HG03039 (cell line): Measurements from ENCODE around the gene MLN.

Experiments used
- ATAC-seq: cut with Tn5 transposase; IDR thresholded peaks from one replicate; pipeline ENCODE4 v1.9.1; 2021; ENCODE audit warnings: mild to moderate bottlenecking, moderate library complexity; ENCODE audit not compliant: unreplicated experiment

The MLN gene

DNA sequence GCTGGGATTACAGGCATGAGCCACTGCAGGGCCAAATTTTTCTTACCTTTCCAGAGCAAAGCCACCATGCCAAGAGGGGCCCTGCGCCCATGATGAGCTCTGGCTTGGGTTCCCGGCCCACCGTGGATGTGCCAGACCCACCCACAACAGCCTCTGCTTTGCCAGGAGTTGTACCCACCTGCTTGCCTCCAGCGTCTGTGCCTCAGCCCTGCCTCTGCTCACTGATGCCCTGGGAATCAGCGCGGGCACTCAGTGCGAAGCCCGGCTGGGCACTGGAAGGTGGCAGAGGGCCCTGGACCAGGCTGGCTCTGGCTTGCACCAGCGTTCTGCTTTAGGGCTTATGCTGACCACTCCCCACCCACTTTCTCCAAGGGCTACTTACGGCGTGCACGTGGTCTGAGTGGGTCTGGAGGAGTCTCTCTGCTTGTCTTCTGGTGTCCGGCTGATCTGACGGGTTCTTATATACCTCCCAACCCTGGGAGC, at the start of gene MLN:
TSS of gene MLN (minus strand) at position 433 of the 483 bp plus-strand sequence. CDS start 2,840 bp downstream, outside the sequence.
- ATAC-seq: no peak

GRCh38 chr6:33853026-33853425, 49.2 kb upstream of the MLN start:
- ATAC-seq: no peak

- no peak for ATAC-seq
Measured at GRCh38 chr6:33851959-33852358, 48.2 kb upstream of the MLN start.

DNA sequence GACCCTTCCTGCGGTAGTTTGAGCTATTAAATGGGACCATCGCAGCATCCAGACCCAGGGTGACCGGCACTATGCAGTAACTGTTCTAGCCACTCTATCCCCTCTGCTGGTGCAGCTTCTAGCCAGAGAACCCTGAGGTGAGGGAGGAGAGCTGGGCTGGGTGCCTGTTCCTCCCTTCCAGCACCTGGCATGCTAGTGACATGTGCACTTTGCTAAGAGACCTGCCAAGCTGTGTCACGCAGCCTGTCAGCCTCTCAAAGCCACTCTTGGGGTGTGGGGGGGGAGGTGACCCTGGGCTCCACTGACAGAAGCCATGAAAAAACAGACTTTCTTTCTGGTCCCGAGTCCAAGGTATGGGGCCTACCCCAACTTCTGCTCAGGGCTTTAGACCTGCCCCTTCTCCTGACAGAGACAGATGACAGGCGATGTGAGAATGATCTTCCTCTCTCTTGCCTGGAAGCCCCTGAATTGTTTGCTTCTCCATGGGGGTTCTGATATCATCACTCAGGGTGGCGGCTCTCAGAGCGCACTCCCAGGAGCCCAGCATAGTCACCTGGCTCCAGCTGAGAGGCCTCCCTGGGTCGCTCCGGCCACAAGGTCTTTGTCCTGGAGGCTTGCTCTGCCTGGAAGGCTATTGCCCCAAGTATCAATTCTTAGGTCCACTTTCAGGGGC, 47.2 kb upstream of the MLN start:
- ATAC-seq: no peak

- ATAC-seq: no peak
Measured at GRCh38 chr6:33850296-33850695, 46.5 kb upstream of the MLN start.

- ATAC-seq: no peak
Measured at GRCh38 chr6:33849500-33850075, 45.8 kb upstream of the MLN start.

DNA sequence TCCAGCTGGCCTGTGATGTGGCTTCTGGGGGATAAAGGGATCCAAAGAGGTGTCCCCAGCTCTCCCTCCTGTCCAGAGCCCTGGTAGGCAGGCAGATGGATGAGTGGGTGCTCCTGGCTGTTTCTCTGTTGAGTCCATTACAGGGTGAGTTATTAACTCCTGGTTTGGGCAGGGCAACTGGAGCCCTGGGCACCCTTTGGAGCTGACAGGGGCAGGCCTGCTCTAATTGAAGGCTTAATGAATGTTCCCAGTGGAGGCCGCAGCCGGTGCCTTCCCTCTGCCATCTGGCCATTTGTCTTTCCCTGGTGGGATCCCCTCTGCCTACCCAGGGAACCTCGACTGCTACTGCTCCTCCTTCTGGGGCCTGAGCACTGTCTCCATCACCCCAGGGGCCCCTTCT, 44.7 kb upstream of the MLN start:
- no peak for ATAC-seq

DNA sequence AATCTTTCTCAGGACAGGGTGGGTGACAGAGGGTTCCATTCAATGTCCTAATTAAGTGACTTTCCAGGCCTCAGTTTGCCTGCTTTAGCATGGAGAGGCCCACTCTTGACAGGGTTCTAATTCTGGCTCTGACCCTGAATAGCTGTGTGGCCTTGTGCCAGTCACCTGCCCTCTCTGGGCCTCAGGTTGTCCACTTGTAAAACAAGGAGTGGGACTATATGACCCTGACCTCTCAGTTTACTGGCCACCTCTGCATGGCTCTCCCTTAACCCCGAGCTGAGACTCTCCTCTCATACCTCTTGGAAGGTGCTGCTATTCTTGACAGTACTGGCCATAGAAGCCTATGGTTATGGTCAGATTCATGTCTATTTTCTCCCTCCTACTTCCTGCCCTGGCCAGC, 44.1 kb upstream of the MLN start:
- no peak for ATAC-seq

GRCh38 chr6:33847078-33847477, 43.3 kb upstream of the MLN start:
- ATAC-seq: no peak

- no peak for ATAC-seq
Measured at GRCh38 chr6:33846226-33846625, 42.4 kb upstream of the MLN start.

GRCh38 chr6:33845031-33845745, 41.4 kb upstream of the MLN start:
- ATAC-seq: no peak

DNA sequence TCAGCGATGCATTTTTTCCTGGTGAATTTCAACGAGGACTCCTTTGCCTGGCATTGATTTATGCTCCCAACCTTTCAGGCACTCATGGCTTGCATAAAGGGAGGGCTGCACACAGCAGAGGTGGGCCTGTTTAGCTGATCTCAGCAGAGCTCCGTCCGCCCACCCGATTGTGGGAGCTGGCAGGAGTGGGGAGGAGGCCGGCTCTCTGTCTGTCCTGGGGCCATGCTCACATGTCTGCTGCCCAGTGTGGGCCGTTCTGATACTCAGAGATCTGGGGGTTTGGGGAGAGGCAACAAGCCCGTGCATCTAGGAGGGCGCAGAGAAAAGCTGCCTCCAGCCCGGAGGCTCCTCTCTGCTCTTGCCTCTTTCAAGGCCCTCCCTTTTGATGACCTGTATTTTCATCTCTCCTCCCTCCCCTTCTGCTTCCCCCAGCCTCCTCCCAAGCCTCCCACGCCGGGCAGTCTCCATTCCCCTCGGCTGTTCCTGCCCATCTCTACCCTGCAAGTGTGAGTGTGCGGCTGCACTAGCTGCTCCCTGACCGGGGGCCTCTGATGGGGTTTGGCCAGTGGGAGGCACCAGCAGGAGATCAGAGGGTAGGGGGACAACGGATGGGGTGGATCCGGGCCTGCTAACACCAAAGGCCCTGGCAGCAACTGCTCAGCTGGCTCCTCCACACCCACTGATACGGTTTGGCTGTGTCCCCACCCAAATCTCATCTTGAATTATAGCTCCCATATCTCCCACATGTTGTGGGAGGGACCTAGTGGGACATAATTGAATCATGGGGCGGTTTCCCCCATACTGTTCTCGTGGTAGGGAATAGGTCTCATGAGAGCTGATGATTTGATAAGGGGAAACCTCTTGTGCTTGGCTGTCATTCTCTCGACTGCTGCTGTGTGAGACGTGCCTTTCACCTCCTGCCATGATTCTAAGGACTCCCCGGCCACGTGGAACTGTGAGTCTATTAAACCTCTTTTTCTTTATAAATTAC, 39.6 kb upstream of the MLN start:
- ATAC-seq: no peak

DNA sequence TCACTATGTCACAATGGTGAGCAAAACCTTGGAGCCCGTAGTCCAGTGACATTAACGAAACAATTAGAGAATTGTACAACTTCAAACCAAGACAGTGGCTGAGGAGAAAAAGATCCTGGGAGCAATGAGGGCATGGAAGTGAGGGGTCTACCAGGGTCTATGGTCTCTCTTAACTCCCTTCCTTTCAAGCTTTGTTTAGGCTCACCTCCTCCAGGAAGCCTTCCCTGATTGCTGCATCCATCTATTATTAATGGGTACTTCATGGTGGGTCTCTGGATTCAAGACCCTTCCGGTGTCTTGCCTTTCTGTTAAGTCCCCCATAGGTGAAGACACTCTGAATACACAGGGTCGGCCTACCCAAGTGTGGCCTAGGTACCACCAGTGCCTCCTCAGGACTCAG, 38.1 kb upstream of the MLN start:
- no peak for ATAC-seq

GRCh38 chr6:33841070-33841469, 37.3 kb upstream of the MLN start:
- ATAC-seq: no peak

GRCh38 chr6:33840048-33840926, 36.5 kb upstream of the MLN start:
- ATAC-seq: no peak

- ATAC-seq: no peak
Measured at GRCh38 chr6:33839399-33840047, 35.7 kb upstream of the MLN start.

DNA sequence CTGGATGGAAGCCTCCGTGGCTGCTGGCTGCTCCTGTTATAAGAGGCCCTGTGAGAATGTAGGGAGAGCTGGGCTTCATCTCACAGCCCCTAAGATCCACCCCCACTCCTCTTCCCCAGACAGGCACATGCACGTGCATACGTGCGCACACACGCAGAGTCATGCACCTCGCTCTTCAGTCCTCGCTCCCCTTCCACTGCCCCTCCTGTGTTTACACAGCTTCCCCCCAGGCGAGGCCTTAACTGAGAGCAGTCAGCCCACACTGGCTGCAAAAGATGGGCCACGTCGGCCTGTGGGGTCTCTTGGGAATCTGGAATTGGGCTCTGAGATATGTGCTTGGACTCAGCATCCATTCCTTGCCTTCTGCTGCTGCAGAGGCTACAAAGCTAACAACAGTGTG, 35.2 kb upstream of the MLN start:
- ATAC-seq: no peak

DNA sequence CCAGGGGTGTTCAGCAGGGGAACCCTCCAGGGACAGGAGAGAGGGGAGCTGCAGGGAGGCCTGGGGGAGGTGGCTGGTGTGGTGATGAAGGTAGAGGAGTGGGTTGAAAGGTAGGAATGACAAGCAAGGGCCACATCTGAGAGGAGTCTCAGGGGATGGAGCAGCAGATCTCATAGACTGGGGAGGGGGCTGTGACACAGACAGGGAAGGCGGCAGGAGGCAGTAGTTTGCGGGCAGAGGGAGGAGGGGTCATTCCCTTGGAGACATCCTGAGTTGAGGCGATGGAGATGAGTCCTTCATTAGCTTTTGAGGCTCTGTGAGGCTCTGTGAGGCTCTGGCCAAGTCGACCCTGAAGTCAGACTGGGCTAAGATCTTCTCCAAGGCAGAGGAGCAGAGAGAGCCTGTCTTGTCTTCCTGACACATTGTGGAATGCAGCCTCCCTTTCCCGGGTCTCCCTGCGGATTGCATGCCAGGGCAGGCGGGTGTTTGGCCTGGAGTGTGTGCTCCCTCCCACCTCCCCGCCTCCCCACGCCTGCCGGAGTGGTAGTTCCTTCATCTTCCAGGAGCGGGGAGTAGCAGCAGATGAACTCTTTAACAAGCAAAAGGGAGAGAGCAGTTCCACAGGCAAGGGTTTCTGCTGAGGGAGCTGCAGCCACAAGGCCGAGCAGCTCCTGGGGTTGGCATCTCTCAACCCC, 34.3 kb upstream of the MLN start:
- no peak for ATAC-seq
